HG02870 (cell line): ENCODE measurements around the gene OSTM1.
A peak's percentile ranks its signal among the peaks of the same experiment; 100 is the strongest.

Experiments used
- ATAC-seq: cut with Tn5 transposase; IDR thresholded peaks from one replicate; pipeline ENCODE4 v1.9.1; 2021; ENCODE audit warnings: mild to moderate bottlenecking, moderate library complexity; ENCODE audit not compliant: unreplicated experiment

Gene OSTM1

DNA sequence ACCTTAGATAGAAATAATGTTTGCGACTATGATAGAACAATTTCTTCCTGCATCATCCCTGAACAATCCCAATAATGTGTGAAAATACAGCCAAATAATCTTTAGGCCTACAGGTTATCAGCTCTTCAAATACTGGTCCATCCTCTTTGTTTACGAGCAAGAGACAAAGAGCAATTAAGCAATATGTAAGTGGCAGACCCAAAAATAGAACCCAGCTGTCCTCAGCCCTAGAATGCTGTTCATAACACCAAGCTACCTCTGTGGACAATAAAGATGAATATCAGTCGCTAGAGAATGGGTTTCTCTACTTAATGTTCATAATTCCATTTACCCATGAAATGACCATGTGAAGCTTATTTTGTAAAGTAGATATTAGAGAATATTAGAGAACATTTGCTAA lies 28.4 kb upstream of the OSTM1 start:
- no peak for ATAC-seq

DNA sequence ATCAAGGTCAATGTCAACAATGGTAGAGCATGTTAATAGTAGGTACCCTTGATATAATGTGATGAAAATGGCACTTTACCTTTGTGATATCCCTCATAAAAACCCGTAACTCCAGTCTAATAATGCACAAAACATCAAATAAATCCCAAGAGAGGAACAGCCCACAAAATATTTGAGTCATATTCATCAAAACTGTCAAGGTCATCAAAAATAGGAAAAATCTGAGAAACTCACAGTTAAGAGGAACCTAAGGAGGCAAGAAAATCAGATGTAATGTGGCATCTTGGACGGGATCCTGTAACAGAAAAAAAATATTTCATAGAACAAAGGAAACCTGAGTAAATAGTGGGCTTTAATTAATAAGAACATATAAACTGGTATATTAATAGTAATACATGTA lies 25.5 kb upstream of the OSTM1 start:
- no peak for ATAC-seq

DNA sequence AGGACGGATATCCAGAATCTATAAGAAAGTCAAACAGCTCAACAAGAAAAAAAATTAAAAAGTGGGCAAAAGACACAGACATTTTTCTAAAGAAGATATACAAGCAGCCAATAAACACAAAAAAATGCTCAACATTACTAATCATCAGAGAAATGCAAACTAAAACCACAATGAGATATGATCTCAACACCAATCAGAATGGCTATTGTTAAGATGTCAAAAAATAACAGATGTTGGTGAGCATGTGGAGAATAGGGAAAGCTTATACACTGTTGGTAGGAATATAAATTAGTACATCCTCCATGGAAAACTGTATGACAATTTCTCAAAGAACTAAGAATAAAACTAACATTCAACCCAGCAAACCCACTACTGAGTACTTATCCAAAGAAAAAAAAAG lies 23.3 kb upstream of the OSTM1 start:
- ATAC-seq, result no peak

DNA sequence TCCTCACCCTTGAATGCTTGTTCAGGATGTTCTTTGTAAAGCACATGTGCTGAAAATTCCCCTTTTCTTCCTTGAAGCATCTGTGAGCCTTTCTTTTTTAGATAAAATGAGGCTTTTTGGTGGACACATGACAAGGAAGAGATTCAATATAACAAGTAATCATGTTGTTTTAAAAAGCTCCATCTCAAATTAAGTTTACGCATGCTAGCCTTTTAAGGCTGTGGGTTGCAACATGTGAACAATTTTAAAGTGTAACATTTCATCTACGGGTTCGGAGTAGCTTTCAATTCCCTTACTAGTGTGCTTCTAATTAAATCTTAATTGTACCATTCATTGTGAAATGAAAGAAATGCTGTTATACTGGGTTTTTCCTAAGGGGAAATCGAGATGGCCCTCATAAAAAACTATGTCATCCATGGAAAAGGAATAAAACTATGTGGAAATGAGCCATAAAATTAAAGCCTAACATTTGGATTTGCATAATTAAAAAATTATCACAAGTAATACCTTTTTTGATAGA lies 19.3 kb upstream of the OSTM1 start:
- ATAC-seq, result no peak

DNA sequence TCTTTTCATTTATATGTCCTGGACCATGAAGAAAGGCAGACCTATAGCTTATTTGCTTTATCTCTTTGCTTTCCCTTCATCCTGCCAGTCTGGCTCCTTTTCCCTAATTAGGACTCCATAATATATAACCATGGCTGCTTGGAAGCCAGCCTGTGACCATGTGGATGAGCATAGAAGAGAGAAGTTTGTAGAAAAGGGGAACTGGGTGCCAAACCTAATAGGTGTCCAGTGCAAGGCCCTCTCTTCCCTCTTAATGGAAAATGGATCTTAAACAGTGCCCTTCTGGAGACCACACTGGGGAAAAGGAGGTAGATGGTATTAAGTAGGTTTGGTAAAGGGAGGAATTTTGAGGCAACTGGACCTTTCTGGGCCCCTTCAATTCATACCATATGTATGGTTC lies 16.7 kb upstream of the OSTM1 start:
- no peak for ATAC-seq

DNA sequence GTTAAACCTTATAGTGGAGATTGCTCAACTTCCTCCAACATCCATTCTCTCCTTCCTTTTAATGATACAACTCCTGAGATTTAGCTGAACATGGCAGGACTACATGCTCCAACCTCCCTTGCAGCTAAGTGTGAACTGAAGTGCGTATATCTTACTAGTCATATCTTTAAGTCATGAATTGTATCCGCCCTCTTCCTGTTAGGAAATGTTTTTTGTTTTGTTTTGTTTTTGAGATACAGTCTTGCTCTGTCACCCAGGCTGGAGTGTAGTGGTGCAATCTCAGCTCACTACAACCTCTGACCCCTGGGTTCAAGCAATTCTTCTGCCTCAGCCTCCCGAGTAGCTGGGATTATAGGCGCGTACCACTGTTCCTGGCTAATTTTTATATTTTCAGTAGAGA lies 8.8 kb upstream of the OSTM1 start:
- ATAC-seq, result no peak

DNA sequence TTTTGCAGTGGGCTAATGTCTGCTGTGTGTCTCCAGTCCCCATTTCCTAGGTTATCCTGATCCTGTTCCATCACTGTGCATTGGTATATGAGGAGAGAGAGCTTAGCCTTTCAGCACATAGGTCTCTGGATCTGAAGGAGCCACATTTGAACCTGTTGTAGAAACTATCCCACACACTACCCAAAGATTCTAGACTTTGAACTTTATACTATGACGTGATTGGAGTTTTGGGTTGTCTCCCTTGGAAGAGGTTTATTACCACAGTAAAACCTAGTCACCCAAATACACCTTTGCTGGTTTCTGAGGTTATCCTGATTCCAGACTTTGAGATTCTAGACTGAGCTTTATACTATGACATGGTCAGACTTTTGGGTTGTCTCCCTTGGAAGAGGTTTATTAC lies 8.0 kb upstream of the OSTM1 start:
- ATAC-seq, result no peak

DNA sequence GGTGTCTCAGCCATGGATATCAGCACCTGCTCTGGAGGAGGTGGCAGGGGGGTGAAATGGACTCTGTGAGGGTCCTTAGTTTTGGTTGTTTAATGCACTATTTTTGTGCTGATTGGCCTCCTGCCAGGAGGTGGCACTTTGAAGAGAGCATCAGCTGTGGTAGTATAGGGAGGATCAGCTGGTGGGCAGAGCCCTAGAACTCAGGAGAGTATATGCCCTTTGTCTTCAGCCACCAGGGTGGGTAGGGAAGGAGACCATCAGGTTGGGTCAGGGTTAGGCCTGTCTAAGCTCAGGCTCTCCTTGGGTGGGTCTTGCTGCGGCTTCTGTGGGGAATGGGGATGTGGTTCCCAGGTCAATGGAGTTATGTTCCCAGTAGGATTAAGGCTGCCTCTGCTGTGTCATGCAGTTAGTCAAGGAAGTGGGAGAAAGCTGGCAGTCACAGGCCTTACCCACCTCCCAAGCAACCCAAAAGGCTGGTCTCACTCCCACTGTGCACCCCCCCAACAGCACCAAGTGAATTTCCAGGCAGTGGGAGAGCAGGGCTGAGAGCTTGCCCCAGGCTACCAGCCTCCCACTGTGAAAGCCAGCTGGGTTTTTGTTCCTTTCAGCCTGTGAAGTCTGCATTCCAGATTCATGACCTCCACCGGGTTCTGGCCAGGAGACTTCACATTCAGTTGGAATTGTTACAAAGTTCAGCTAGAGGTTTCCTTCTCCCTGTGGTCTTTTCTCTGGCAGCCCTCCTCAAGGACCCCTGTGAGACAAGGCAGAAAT lies 5.7 kb upstream of the OSTM1 start:
- ATAC-seq, result no peak

DNA sequence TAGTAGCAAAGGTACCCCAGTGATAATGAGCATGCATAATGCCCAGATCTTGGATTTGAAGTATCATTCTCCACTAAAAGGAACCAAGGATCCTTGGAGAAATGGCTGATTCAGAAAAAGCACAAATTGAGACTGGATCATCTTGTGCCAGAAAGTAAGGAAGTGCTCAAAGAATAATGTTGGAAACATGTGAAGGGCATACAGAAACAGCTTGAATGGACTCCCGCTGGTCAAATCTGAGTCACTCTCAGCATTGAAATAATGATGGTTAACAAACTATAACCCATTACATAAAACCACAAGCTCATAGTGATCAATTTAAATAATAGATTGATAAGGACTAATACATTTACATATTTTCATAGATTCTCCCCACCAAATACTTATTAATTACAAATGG lies 3.6 kb upstream of the OSTM1 start:
- no peak for ATAC-seq

DNA sequence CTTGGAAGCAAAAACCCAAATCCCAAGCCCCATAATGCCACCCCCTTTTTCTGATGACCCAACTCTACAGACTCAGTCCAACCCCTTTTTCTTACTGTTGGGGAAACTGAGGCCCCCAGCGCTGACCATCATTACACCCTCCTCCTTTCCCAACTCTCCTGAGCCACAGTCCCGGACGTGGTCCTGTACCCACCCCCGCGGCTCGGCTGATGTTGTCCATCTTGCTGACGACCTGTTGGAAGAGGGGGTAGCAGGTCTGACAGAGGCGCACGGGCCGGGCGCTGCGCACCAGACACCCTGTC lies 533 bp downstream of the OSTM1 start:
- peak; percentile 33 for ATAC-seq

DNA sequence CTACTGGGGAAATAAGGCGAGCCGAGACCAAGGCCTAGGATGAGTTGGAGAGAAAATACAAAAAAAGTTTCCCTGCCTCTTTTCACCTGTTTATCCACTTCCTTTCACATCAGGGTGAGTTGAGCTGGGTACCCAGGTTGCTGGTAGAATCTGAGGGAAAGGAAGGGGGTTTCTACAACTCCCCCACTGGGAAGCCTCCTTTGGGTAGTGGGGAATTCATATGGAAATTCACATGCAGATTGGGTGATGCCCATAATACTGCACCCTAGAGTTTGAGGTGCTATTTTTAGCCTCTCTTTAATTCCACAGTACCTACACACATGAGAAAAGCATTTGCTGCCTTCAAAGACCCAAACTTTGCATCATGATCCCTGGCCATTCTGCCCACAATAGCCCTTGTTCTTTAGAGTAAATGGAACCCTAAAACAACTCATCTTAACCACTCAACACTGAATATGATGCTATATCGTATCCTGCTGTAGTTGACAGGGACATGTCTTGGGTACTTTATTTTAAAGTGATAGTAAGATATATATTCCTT lies 2.7 kb downstream of the OSTM1 start:
- no peak for ATAC-seq

DNA sequence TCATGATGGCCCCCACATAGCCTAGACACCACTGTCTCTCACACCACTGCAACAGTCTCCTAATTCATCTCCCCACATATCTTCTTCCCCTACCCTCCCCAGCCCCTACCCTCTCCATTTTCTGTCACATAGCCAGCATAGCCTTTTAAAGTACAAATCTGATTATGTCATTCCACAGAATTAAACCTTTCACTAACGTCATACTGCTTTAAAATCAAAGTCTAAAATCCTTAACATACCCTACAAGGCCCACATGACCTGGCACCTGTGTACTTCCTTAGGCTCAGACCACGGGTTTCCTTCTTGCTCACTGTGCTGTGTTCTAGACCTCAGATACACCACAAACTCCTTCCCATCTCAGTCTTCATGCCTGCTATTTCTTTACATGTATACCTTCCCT lies 5.9 kb downstream of the OSTM1 start:
- peak; percentile 86 for ATAC-seq

DNA sequence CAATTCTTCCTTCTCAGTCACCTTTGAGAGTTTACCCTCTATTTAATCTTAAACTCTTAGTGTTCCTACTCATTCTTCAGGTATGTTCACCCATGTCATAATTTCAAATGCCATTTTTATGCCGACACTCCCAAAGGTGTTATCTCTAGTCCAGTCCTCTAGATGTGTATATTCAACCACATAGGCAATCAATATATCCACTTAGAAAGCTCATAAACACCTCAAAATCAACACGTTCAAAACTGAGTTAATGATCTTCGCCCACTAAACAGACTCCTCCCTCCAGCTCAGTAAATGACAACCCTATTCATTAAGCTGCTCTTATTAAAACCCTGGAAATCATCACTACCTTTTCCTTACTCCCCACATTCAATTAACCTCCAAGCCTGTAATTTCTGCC lies 6.4 kb downstream of the OSTM1 start:
- no peak for ATAC-seq

DNA sequence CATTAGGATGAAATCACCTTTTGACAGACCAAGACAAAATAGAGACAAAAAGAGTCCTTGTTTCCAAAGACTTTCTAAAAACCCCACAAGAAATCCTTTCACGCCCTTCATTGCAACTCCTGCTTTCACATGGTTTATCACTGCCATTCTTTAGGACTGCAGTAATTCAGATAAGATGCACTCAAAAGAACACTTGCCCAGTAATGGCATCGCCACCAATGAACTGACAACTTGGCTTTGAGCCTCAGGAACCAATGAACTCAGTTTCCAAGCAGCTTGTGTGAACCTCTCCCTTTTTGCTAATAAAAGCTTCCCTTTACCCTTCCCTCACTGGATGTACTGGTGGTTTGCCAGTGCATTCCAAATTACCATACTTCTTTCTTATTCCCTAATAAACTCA lies 21.8 kb downstream of the OSTM1 start:
- no peak for ATAC-seq

DNA sequence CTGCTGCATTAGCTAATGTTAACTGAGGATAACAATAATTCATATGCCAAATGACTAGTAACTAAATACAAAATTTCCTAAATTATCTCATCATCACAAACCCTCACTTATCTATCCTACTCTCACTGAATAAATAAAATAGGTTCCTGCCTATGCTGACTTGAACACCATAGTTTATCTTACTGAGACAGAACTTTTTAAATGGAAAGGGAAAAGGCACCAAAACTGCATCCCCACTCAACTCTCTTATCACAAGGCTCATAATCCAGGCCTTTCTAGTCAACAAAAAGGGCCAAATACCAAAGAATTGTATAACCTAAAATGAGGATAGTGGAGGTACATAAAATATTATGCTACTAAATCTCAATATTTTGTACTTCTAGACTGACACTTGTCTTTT lies 23.1 kb downstream of the OSTM1 start:
- ATAC-seq, result no peak

DNA sequence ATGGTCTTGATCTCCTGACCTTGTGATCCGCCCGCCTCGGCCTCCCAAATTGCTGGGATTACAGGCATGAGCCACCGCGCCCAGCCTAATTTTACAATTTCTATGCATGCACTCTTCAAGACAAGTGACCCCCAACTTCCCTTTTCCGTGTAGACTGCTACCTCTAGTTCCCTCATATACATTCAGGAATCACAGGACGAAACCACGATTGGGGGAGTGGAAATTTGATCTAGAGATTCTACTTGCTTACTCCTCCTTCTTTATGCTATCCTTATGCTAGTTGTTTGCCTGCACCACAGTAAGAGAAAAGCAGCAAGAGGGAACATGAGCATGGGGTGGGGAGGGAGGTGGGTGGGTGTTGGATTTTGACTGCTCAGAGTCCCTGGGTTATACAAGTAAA lies 34.9 kb downstream of the OSTM1 start:
- no peak for ATAC-seq

DNA sequence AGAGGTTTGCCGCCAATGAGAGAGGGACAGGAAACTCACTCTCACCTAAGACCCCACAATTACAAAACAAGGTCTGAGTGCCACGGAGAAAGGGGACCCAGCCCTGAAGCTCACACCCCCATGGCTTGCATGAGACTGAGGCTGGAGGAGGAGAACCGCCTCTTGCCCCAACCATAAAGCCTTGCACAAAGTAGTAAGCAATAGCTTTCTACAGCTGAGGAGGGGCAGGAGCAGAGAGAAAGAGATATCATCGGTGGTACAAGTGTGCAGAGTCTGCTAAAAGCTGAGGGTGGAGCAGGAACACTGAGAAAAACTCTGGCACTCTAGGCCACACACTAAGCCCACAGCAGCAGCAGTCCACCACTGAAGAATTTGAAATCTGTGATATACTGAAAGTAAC lies 37.7 kb downstream of the OSTM1 start:
- no peak for ATAC-seq

DNA sequence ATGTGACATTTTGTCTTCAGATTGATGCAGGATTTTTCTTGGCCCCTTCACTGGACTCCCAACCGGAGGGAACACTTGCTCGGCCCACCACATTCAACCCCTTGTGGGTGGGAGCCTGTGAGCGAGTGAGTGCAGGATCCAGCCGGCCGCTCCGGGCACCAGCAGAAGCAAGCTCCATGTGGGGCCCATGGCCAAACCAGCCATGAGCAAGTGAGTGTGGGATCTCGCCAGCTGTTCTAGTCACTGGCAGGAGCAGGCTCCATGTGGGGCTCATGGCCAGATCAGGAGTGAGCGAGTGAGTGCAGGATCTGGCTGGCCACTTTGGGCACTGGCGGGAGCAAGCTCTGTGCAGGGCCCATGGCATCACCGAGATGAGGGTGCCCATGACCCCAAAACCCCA lies 42.6 kb downstream of the OSTM1 start:
- ATAC-seq, result no peak

DNA sequence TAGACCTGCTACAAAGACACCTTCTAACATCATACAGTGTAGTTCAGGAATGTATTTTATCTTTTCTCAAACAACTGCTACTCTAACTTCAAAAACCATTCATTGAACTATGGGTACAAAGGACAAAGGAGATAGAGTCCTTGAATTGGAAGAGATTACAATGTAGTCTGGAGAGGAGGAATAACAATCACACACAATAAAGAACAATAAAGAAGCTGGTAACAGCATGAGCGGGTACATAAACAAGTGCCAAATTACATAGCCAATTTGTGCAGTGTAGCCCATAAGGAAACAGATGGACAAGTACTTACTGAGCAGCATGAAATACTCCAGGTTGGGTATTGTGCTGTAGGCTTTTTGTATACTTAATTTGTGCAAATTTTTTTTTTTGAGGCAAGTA lies 44.3 kb downstream of the OSTM1 start:
- no peak for ATAC-seq

DNA sequence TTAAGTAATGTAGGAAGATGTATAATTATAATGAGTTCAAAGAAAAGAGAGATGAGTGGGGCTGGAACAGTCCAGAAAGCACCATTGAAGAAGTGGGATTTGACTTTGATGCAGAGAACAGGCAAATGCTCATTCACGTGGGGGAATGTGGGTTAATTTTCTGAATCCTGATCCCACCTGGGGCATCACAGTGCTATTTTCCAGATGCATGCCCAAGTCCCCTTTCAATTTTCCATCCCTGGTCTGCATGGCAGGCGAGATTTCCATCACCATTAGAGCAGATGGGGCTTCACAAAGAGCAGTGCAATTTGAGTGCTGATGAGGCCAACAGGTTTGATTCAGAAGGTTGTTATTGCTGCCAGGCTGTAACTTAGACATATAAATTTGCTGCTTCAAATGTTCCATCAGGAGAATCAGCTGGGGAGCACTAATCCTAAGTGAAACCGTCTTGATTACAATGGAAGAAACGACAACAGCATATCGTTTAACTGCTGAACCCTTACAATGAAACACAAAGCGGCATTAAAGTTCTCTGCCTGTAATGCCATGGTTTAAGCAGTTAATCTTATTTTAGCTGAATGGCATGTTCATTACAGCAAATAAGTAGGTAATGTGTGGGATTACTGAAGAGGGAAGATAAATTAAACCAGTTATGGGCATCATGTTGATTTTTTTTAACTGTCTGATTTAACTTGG lies 45.2 kb downstream of the OSTM1 start:
- ATAC-seq, result no peak

DNA sequence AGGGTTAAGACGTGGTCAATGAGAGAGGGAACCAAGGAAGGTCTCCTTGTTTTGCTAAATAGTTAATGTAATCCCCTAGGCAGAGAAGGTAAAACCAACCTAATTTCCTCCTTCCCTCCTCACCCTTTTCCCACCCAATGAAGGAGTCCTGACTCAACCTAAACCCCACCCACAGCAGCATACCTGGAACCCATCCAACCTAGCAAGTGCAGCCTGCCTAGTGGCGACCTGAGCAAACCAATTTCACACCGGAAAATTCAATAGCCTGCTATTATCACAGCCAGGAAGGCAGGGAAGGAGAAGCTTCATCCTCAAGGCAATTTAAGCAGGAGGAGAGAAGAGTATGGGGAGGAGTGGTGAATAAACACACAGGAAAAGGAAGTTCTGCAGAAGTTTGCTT lies 46.9 kb downstream of the OSTM1 start:
- no peak for ATAC-seq

DNA sequence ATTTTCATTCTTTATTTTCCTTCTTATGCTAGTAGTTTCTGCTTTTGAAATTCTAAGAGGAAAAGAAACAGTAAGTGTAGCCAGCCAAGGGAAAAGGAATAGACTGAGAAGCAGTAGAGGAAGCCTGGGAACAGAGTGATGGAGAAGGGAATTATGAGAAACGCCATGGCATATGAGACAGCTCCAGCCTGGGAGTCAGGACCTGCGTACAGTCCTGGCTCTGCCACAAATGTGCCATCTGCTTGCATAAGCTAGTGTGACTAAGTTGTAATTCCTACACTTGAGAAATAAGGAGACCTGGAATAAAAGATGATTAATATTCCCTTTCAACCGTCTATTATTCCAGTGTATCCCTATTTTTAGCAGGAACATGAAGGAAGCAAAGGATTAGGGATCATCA lies 47.5 kb downstream of the OSTM1 start:
- no peak for ATAC-seq
